Fibroblast of skin of left quadriceps (primary cell): ENCODE results near the gene NDUFA8.

Experiments used
- DNase-seq, 2 experiments: peaks; one replicate each; pipeline ENCODE4 v3.0.0-alpha.2; 2013; ENCODE audit warnings: low read depth in 2 of 2

The NDUFA8 gene

GRCh38 chr9:122159026-122159924 lies at the start of gene NDUFA8, which contains the start of gene MORN5:
Gene NDUFA8 (minus strand): TSS chr9:122159779. CDS start chr9:122159677, 102 bp downstream.
Gene MORN5 (plus strand): TSS chr9:122159908. CDS start chr9:122159973, 65 bp downstream.
- peak; percentile 87 to 89 for DNase-seq

- DNase-seq: no peak
These were observed 47.5 kb upstream of the NDUFA8 start for GRCh38 chr9:122207096-122207495.

GRCh38 chr9:122206118-122207046 lies 46.8 kb upstream of the NDUFA8 start:
- peak; percentile 39 to 42 for DNase-seq

GRCh38 chr9:122205176-122205575 lies 45.6 kb upstream of the NDUFA8 start:
- DNase-seq: no peak

- DNase-seq: no peak
These were observed 44.9 kb upstream of the NDUFA8 start for GRCh38 chr9:122204491-122204890.

- no peak for DNase-seq
These were observed 44.5 kb upstream of the NDUFA8 start for GRCh38 chr9:122204055-122204454.

GRCh38 chr9:122202111-122202510 lies 42.5 kb upstream of the NDUFA8 start:
- no peak for DNase-seq

GRCh38 chr9:122201641-122202040 lies 42.1 kb upstream of the NDUFA8 start:
- no peak for DNase-seq

GRCh38 chr9:122200960-122201595 lies 41.5 kb upstream of the NDUFA8 start:
- no peak for DNase-seq

- no peak for DNase-seq
These were observed 38.3 kb upstream of the NDUFA8 start for GRCh38 chr9:122197882-122198281.

- DNase-seq: no peak
These were observed 37.8 kb upstream of the NDUFA8 start for GRCh38 chr9:122197426-122197825.

- no peak for DNase-seq
These were observed 36.3 kb upstream of the NDUFA8 start for GRCh38 chr9:122195875-122196274.

GRCh38 chr9:122193651-122194050 lies 34.1 kb upstream of the NDUFA8 start:
- no peak for DNase-seq

GRCh38 chr9:122192914-122193525 lies 33.4 kb upstream of the NDUFA8 start:
- DNase-seq: no peak

GRCh38 chr9:122192261-122192875 lies 32.8 kb upstream of the NDUFA8 start:
- no peak for DNase-seq

GRCh38 chr9:122191584-122191983 lies 32.0 kb upstream of the NDUFA8 start:
- no peak for DNase-seq

GRCh38 chr9:122190597-122191381 lies 31.2 kb upstream of the NDUFA8 start:
- DNase-seq: no peak

- DNase-seq: no peak
These were observed 28.8 kb upstream of the NDUFA8 start for GRCh38 chr9:122188369-122188768.

GRCh38 chr9:122186777-122187470 lies 27.3 kb upstream of the NDUFA8 start:
- no peak for DNase-seq

- DNase-seq: no peak
These were observed 26.7 kb upstream of the NDUFA8 start for GRCh38 chr9:122186301-122186700.
